IMR-90 (cell line): ENCODE data around the gene GEMIN2. TPM values are rescaled to one million over a fixed set of nuclear protein-coding genes. Genes with fewer than 3 reads are reported as not detected.

ENCODE experiments used
- ATAC-seq: fragments of 200-7000 bp; cut with Tn5 transposase; 2 replicates; pipeline ENCODE4 v1.9.1; 2020; ENCODE audit warnings: low read depth, mild to moderate bottlenecking, moderate library complexity
- BruUV-seq: library from RNA; stranded (reverse); fragments of 400-500 nt; replicated peaks from 2 replicates; lab custom pipeline; 2021; lab: Mats Ljungman, UMichigan
- CTCF ChIA-PET: fragments of 300-600 bp; formaldehyde crosslinking; extraction: SDS; loops from one replicate; lab custom pipeline; 2021; ENCODE audit warnings: antibody characterized with exemption; lab: Yijun Ruan, JAX
- POLR2A ChIA-PET: fragments of 300-600 bp; sonication (Branson Sonifier 250); formaldehyde crosslinking; loops from one replicate; lab custom pipeline; 2022; ENCODE audit warnings: antibody characterized with exemption; ENCODE audit not compliant: unreplicated experiment; lab: Charles Lee
- DNase-seq: peaks from one replicate; pipeline ENCODE4 v3.0.0; 2013
- H2AFZ ChIP-seq: replicated peaks from 2 replicates; pipeline ENCODE3; 2013; ENCODE audit warnings: low read length, mild to moderate bottlenecking; ENCODE audit not compliant: poor library complexity
- H2AK5ac ChIP-seq: 2 replicates; pipeline ENCODE4 v1.6.1; 2013; ENCODE audit warnings: low read depth, low read length, inconsistent platforms
- H2AK9ac ChIP-seq: replicated peaks from 2 replicates; pipeline ENCODE3; 2013; ENCODE audit warnings: mild to moderate bottlenecking, low read depth, low read length, moderate library complexity; ENCODE audit not compliant: poor library complexity
- H2BK120ac ChIP-seq: 2 replicates; pipeline ENCODE4 v1.6.1; 2013; ENCODE audit warnings: low read depth, low read length, inconsistent platforms
- H2BK15ac ChIP-seq: 3 replicates; pipeline ENCODE4 v1.6.1; 2013; ENCODE audit warnings: low read depth, low read length, inconsistent platforms
- H2BK20ac ChIP-seq: 2 replicates; pipeline ENCODE4 v1.6.1; 2013; ENCODE audit warnings: low read depth, mild to moderate bottlenecking, inconsistent platforms, low read length, moderate library complexity
- H2BK5ac ChIP-seq: 2 replicates; pipeline ENCODE4 v1.6.1; 2013; ENCODE audit warnings: mild to moderate bottlenecking, low read depth, low read length, inconsistent platforms; ENCODE audit not compliant: poor library complexity, severe bottlenecking
- H3K14ac ChIP-seq: replicated peaks from 2 replicates; pipeline ENCODE4 v1.6.1; 2013; ENCODE audit warnings: low read depth, low read length, inconsistent platforms
- H3K18ac ChIP-seq: 2 replicates; pipeline ENCODE4 v1.6.1; 2013; ENCODE audit warnings: low read depth, low read length, control low read depth
- H3K23ac ChIP-seq: 2 replicates; pipeline ENCODE4 v1.6.1; 2013; ENCODE audit warnings: low read depth, low read length, inconsistent platforms
- H3K27ac ChIP-seq: 2 replicates; pipeline ENCODE4 v1.5.1; 2013; ENCODE audit warnings: mild to moderate bottlenecking, control low read depth, low read length; ENCODE audit not compliant: insufficient read depth
- H3K27me3 ChIP-seq: 2 replicates; pipeline ENCODE4 v1.6.1; 2013; ENCODE audit warnings: low read length; ENCODE audit not compliant: control insufficient read depth, insufficient read depth
- H3K36me3 ChIP-seq: 2 replicates; pipeline ENCODE4 v1.6.1; 2013; ENCODE audit warnings: low read length, mixed read lengths; ENCODE audit not compliant: control insufficient read depth, insufficient read depth
- H3K4ac ChIP-seq: 2 replicates; pipeline ENCODE4 v1.6.1; 2013; ENCODE audit warnings: low read depth, low read length, inconsistent platforms
- H3K4me1 ChIP-seq: 2 replicates; pipeline ENCODE4 v1.6.1; 2013; ENCODE audit warnings: low read length, mixed read lengths; ENCODE audit not compliant: control insufficient read depth, insufficient read depth
- H3K4me2 ChIP-seq: 2 replicates; pipeline ENCODE4 v1.6.1; 2013; ENCODE audit warnings: low read depth, mild to moderate bottlenecking, control low read depth, low read length, moderate library complexity
- H3K4me3 ChIP-seq: 2 replicates; pipeline ENCODE4 v1.5.1; 2013; ENCODE audit warnings: low read depth, mild to moderate bottlenecking, control low read depth, low read length, moderate library complexity; ENCODE audit not compliant: insufficient read depth
- H3K56ac ChIP-seq: 2 replicates; pipeline ENCODE4 v1.6.1; 2013; ENCODE audit warnings: low read length, inconsistent platforms; ENCODE audit not compliant: insufficient read depth; ENCODE audit errors: extremely low read depth
- H3K79me1 ChIP-seq, 2 experiments: 2 replicates each; pipeline ENCODE4 v1.6.1; 2013; ENCODE audit warnings: low read length in 2 of 2, inconsistent platforms in 1 of 2, low read depth in 1 of 2
- H3K9ac ChIP-seq: 2 replicates; pipeline ENCODE4 v1.6.1; 2013; ENCODE audit warnings: low read depth, low read length, control low read depth
- H3K9me1 ChIP-seq: 2 replicates; pipeline ENCODE4 v1.6.1; 2013; ENCODE audit warnings: low read length, inconsistent platforms; ENCODE audit not compliant: insufficient read depth
- H3K9me3 ChIP-seq: 2 replicates; pipeline ENCODE4 v1.6.1; 2013; ENCODE audit warnings: low read length; ENCODE audit not compliant: control insufficient read depth, insufficient read depth
- H4K20me1 ChIP-seq: 2 replicates; pipeline ENCODE4 v1.6.1; 2013; ENCODE audit warnings: low read length, inconsistent platforms; ENCODE audit not compliant: insufficient read depth
- H4K5ac ChIP-seq: 2 replicates; pipeline ENCODE4 v1.6.1; 2013; ENCODE audit warnings: mild to moderate bottlenecking, low read depth, low read length, control low read depth
- H4K8ac ChIP-seq, 2 experiments: 2 replicates each; pipeline ENCODE4 v1.6.1; 2013; ENCODE audit warnings: low read depth in 2 of 2, low read length in 2 of 2, control low read depth in 1 of 2, inconsistent platforms in 1 of 2
- H4K91ac ChIP-seq: 2 replicates; pipeline ENCODE4 v1.6.1; 2013; ENCODE audit warnings: low read depth, low read length, inconsistent platforms; ENCODE audit not compliant: insufficient read depth
- BHLHE40 ChIP-seq: fragments of 150-350 bp; IDR thresholded peaks from 2 replicates; pipeline ENCODE4 v1.6.1; 2016; ENCODE audit warnings: mild to moderate bottlenecking, low read depth, low read length
- CHD1 ChIP-seq: IDR thresholded peaks from 2 replicates; pipeline ENCODE4 v1.6.1; 2012; ENCODE audit warnings: low read depth, low read length, improper control_type of control experiment
- FOS ChIP-seq: fragments of 150-350 bp; IDR thresholded peaks from 2 replicates; pipeline ENCODE4 v1.6.1; 2016; ENCODE audit warnings: low read depth, low read length
- MAFK ChIP-seq: IDR thresholded peaks from 2 replicates; pipeline ENCODE4 v1.6.1; 2012; ENCODE audit warnings: low read depth, low read length, improper control_type of control experiment
- MXI1 ChIP-seq: IDR thresholded peaks from 2 replicates; pipeline ENCODE4 v1.6.1; 2012; ENCODE audit warnings: low read depth, mild to moderate bottlenecking, low read length, moderate library complexity, borderline replicate concordance
- POLR2A ChIP-seq: IDR thresholded peaks from 2 replicates; pipeline ENCODE4 v1.6.1; 2012; ENCODE audit warnings: mild to moderate bottlenecking, low read depth, low read length
- RAD21 ChIP-seq: IDR thresholded peaks from 2 replicates; pipeline ENCODE4 v1.6.1; 2012; ENCODE audit warnings: low read length, improper control_type of control experiment
- RCOR1 ChIP-seq: IDR thresholded peaks from 2 replicates; pipeline ENCODE4 v1.6.1; 2012; ENCODE audit warnings: mild to moderate bottlenecking, low read length, improper control_type of control experiment; ENCODE audit not compliant: insufficient replicate concordance
- RFX5 ChIP-seq: IDR thresholded peaks from 2 replicates; pipeline ENCODE4 v1.8.0; 2012; ENCODE audit warnings: low read depth, mild to moderate bottlenecking, low read length, moderate library complexity
- WGBS, 2 experiments: methylation state at CpG; one replicate each; pipeline versions ENCODE4 v1.1.5 to v1.1.7; 2013; ENCODE audit warnings: missing lambda C conversion rate in 2 of 2; ENCODE audit not compliant: insufficient read length in 1 of 2; ENCODE audit errors: extremely low coverage in 2 of 2; 5-methylcytosine and 5-hydroxymethylcytosine counted together
- dilution Hi-C: fragments of 300-500 bp; cut with HindIII; formaldehyde crosslinking; loops from one replicate; pipeline ENCODE4 v1.14.3; 2018; ENCODE audit warnings: low sequenced_read_pairs; ENCODE audit not compliant: unreplicated experiment
- in situ Hi-C: fragments of 300-500 bp; cut with MboI; formaldehyde crosslinking; loops from 3 replicates; pipeline ENCODE4 v1.14.3; 2019; ENCODE audit warnings: low sequenced_read_pairs, inconsistent platforms, mixed read lengths
- intact Hi-C: fragments of 100-400 bp; cut with micrococcal nuclease; formaldehyde crosslinking; loops from 2 replicates; pipeline ENCODE4 v1.10.0; 2022
- polyA plus RNA-seq, 3 experiments: library from polyadenylated mRNA; depleted of rRNA; stranded (reverse); fragments of >200 nt; gene quantifications; 2 replicates each; pipeline ENCODE4 v1.2.3, GENCODE V29; 2012; ENCODE audit warnings: low replicate concordance in 1 of 3
- total RNA-seq: library from RNA; depleted of rRNA; stranded (reverse); fragments of >200 nt; gene quantifications from 2 replicates; pipeline ENCODE4 v1.2.3, GENCODE V29; 2012
- TF ChIP-seq, protein P1 (sequence below): conservative IDR thresholded peaks from 2 replicates; pipeline ENCODE4 v1.5.1; 2012; ENCODE audit warnings: mild to moderate bottlenecking, low read depth, low read length, improper control_type of control experiment

The GEMIN2 gene
- total and polyA plus RNA-seq, 2 of the 4 experiments (the other 2 are of a cell fraction): 10.6 to 11.2 TPM

DNA sequence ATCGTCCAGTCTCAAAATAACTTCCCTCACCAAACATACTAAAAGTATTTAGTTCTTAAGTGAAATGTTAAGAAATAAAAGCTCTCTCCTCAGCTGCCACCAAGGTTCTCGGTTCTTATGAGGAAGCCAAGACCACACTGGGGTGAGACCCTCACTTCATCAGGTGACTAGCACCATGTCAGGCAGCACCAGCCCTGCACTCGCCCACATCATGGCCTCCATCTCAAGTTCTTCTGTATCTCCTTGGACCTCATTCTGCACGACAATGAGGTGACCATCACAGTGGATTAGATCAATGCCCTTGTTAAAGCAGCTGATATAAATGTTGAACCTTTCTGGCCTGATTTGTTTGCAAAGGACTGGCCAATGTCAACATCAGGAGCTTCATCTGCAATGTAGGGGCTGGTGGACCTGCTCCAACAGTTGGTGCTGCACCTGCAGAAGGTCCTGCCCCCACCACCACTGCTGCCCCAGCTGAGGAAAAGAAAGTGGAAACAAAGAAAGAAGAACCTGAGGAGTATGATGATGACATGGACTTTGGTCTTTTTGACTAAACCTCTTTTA lies 23.5 kb upstream of the GEMIN2 start:
- peaks cover 42% of the 10 kb centered on the region for H3K36me3 ChIP-seq

More for the DNA sequence above, 23.5 kb upstream of the GEMIN2 start:
- Histone ChIP-seq H4K5ac (no peak overlapping the region), H3K23ac (no peak overlapping the region), H4K20me1 (peaks cover 34% of the 10 kb centered on the region), H2AK5ac (no peak overlapping the region), H2AFZ (no peak overlapping the region), H4K8ac (no peak overlapping the region), H2BK20ac (no peak overlapping the region), H2BK15ac (no peak overlapping the region), H3K4me2 (no peak overlapping the region), H3K4me1 (no peaks in the 10 kb centered on the region), H3K14ac (no peak overlapping the region), H3K27ac (no peak overlapping the region), H3K9me3 (no peaks in the 10 kb centered on the region), H3K4ac (no peak overlapping the region), H3K18ac (no peak overlapping the region), H3K56ac (no peak overlapping the region), H4K91ac (no peak overlapping the region), H3K9ac (no peak overlapping the region), H2BK5ac (no peak overlapping the region), H2AK9ac (no peak overlapping the region), H3K4me3 (no peak overlapping the region), H3K79me1 (peaks cover 22 to 48% of the 10 kb centered on the region in 2 experiments), H3K27me3 (no peaks in the 10 kb centered on the region), H3K9me1 (peaks cover 5% of the 10 kb centered on the region; the same call in 1 of the 2 replicates), H2BK120ac (no peak overlapping the region)
- WGBS, 2 experiments: 100% methylated on average over 1 of the region's 4 CpGs; no CpG with 5 or more reads in 1 of the 2 experiments
- in situ Hi-C loops (no loop called here), intact Hi-C loops (no loop called here), dilution Hi-C loops (no loop called here)
- ChIA-PET POLR2A (no interaction called here), CTCF (interaction anchor here (0.9 kb wide), 1 partner anchor 281 kb away, joined by 5 read pairs; no protein-coding TSS in a partner anchor)
- ATAC-seq (no peak), DNase-seq (no peak)
- no TSS peak for BruUV-seq
- TF ChIP-seq POLR2A (no peak), RAD21 (no peak), FOS (no peak), BHLHE40 (no peak), MAFK (no peak), CHD1 (no peak), RCOR1 (no peak), RFX5 (no peak), MXI1 (no peak)
- TF ChIP-seq, protein P1, sequence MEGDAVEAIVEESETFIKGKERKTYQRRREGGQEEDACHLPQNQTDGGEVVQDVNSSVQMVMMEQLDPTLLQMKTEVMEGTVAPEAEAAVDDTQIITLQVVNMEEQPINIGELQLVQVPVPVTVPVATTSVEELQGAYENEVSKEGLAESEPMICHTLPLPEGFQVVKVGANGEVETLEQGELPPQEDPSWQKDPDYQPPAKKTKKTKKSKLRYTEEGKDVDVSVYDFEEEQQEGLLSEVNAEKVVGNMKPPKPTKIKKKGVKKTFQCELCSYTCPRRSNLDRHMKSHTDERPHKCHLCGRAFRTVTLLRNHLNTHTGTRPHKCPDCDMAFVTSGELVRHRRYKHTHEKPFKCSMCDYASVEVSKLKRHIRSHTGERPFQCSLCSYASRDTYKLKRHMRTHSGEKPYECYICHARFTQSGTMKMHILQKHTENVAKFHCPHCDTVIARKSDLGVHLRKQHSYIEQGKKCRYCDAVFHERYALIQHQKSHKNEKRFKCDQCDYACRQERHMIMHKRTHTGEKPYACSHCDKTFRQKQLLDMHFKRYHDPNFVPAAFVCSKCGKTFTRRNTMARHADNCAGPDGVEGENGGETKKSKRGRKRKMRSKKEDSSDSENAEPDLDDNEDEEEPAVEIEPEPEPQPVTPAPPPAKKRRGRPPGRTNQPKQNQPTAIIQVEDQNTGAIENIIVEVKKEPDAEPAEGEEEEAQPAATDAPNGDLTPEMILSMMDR: no peak
